ENCODE results near the gene JCAD.
"Not testable (repeated sequence)": the region's sequence is repeated elsewhere in the genome, so short reads cannot be mapped to it uniquely, and the experiment has no call there.

DNA sequence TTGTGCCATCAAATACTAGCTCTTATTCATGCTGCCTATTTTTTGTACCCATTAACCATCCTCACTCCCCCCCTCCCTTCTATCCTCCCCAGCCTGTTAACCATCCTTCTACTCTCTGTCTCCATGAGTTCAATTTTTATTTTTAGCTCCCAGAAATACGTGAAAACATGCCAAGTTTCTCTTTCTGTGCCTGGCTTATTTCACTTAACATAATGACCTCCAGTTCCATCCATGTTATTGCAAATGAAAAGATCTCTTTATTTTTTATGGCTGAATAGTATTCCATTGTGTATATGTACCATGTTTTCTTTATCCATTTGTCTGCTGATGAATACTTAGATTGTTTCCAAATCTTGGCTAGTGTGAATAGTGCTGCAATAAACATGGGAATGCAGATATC is 54.3 kb downstream of the JCAD start:
- TF ChIP-seq, protein P1, sequence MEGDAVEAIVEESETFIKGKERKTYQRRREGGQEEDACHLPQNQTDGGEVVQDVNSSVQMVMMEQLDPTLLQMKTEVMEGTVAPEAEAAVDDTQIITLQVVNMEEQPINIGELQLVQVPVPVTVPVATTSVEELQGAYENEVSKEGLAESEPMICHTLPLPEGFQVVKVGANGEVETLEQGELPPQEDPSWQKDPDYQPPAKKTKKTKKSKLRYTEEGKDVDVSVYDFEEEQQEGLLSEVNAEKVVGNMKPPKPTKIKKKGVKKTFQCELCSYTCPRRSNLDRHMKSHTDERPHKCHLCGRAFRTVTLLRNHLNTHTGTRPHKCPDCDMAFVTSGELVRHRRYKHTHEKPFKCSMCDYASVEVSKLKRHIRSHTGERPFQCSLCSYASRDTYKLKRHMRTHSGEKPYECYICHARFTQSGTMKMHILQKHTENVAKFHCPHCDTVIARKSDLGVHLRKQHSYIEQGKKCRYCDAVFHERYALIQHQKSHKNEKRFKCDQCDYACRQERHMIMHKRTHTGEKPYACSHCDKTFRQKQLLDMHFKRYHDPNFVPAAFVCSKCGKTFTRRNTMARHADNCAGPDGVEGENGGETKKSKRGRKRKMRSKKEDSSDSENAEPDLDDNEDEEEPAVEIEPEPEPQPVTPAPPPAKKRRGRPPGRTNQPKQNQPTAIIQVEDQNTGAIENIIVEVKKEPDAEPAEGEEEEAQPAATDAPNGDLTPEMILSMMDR (conservative IDR thresholded peaks at IDR 0.05), result not testable (repeated sequence)
- TF ChIP-seq ZFX (IDR thresholded peaks at IDR 0.05), result not testable (repeated sequence)
